ENCODE results near the gene ADGRD2.

DNA sequence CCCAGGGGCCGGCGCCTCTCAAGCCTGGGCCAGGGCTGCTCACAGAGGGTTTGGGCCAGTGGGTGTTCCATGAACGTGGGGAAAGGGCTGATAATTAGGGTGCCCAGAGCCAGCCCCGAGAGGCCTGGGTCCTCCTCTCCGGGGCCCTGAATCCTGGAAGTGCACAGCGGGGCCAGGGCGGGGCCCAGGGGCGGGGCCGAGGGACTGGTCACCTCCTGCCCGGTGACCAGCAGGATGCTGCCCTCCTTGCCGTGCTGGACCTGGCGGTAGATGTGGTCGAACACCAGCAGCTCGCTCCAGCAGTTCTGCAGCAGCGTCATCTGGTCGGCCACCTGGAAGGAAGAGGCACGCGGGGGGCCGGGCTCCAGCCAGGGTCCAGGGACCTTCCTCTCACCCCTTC lies 42.6 kb downstream of the ADGRD2 start:
- no peak for TF ChIP-seq CTCF (optimal IDR thresholded peaks at IDR 0.05 in 1 of 3, IDR thresholded peaks at IDR 0.05 in 1 of 3, conservative IDR thresholded peaks at IDR 0.05 in 1 of 3; ENCODE audit: extremely low read depth in 1 of 3, insufficient read depth in 2 of 3, low read length in 3 of 3)
- no peak for TF ChIP-seq EZH2 (IDR thresholded peaks at IDR 0.05; ENCODE audit: low read length)

Data from keratinocyte (primary cell).